ENCODE data around the gene FANCI. TPM values are rescaled to one million over a fixed set of nuclear protein-coding genes. Genes with fewer than 3 reads are reported as not detected.

The FANCI gene
- total and polyA plus RNA-seq, 2 experiments from 2014 or later = 63.6 to 66.8 TPM

DNA sequence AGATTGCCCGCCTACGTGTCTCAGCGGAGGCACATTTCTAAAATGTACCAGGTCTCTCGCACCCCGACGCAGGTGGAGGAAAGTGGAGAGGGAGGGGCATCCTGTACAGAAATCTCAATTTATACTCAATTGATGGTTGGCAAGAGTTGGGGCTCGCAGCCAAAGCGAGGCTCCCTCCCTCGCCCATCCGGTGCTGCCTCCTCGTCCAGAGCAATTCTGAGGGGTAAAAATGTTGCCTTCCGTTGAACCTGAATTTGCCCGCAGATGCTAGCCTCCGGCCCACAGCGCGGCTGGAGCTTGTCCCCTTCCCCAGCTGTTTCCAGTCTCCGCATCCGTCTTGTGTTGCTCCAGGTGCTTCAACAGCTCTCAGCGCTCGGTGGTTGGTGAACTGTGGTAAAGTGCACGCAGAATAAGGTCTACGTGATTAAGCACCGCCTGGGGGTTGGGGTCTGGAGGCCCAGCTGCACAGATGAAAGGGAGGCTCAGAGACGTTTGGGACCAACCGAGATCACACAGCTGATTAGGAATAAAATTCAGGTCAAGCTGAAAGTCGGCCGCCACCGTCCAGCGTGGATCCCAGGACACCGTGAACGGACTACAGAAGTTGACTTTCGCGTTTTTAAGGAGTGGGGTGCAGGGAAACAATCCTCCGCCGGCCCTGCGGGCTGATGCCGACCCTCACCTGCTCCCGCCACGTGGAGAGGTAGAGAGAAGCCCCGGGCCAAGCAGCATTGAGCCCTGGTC is 91.7 kb downstream of the FANCI start:
- Histone ChIP-seq H3F3A (replicated peaks; ENCODE audit: low read depth) (0 out of 2 replicates have a peak, but pooled peaks cover 3% of the 10 kb centered on the region), H3K4me2 (peak overlapping the region; percentile 79), H3K4me1 (ENCODE audit: insufficient read depth) (peaks cover 13% of the 10 kb centered on the region; the same call in 1 of the 2 replicates), H4K20me1 (replicated peaks; ENCODE audit: insufficient read depth) (peaks cover 13% of the 10 kb centered on the region), H2AFZ (peak overlapping the region; percentile 91), H3K27me3 (ENCODE audit: insufficient read depth) (peaks cover 9% of the 10 kb centered on the region), H3K9me2 (ENCODE audit: insufficient read depth) (no peaks in the 10 kb centered on the region), H3K4me3 (peak overlapping the region; percentile 79), H3K79me2 (replicated peaks; ENCODE audit: insufficient read depth) (peaks cover 28% of the 10 kb centered on the region), H3K36me3 (ENCODE audit: insufficient read depth) (peaks cover 14% of the 10 kb centered on the region), H3K27ac (ENCODE audit: low read depth) (no peak overlapping the region)
- peaks cover 20% of the 10 kb centered on the region for H3K4me1 Mint-ChIP-seq
- DNase-seq (ENCODE audit: low spot score) = peak; percentile 71
- ATAC-seq = peak; percentile 11
- peaks cover 5% of the 10 kb centered on the region for H3K9me3 Mint-ChIP-seq
- H3K36me3 Mint-ChIP-seq (ENCODE audit: low read depth) = peaks cover 28% of the 10 kb centered on the region
- H3K27me3 Mint-ChIP-seq (ENCODE audit: insufficient read depth, low read depth, poor library complexity) = peaks cover 24% of the 10 kb centered on the region
- peak overlapping the region; percentile 50 for H3K27ac Mint-ChIP-seq
- TF ChIP-seq STAT1 (IDR thresholded peaks at IDR 0.05; ENCODE audit: unreplicated experiment) = no peak
- TF ChIP-seq POLR2AphosphoS5 (IDR thresholded peaks at IDR 0.05; ENCODE audit: low read depth) = 0 out of 2 replicates have a peak, but pooled peaks have one; percentile 34
- H3K4me3 Mint-ChIP-seq = peak overlapping the region; percentile 96

DNA sequence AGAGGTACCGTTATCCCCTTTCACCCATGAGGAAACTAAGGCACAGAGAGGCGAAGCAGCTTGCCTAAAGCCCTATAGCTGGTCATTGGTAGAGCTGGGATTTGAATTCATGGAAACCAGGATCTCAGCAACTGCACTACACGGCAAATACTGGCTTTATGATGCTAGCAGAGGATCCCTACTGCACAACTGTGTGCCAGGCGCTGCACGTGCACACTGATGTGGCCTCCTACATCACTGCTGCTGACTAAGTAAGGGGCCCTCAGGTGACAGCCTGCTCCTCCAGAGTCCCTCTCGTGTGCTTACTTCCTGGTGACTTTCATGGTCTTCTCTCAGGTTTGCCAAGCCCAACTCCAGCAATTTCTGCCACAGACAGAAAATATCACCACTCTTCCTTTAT is 94.3 kb downstream of the FANCI start:
- Mint-ChIP-seq H3K4me3 (no peak overlapping the region), H3K36me3 (ENCODE audit: low read depth) (peaks cover 3% of the 10 kb centered on the region), H3K4me1 (peaks cover 2% of the 10 kb centered on the region; the same call in 1 of the 3 replicates), H3K9me3 (peaks cover 5% of the 10 kb centered on the region), H3K27ac (no peak overlapping the region), H3K27me3 (ENCODE audit: insufficient read depth, low read depth, poor library complexity) (peaks cover 24% of the 10 kb centered on the region)
- DNase-seq (ENCODE audit: low spot score) (no peak), ATAC-seq (no peak)
- Histone ChIP-seq H3K27ac (ENCODE audit: low read depth) (no peak overlapping the region), H2AFZ (no peak overlapping the region), H3K4me2 (no peak overlapping the region), H3K36me3 (ENCODE audit: insufficient read depth) (no peaks in the 10 kb centered on the region), H3K4me3 (no peak overlapping the region), H3F3A (replicated peaks; ENCODE audit: low read depth) (0 out of 2 replicates have a peak, but pooled peaks cover 3% of the 10 kb centered on the region), H4K20me1 (replicated peaks; ENCODE audit: insufficient read depth) (no peaks in the 10 kb centered on the region), H3K9me2 (ENCODE audit: insufficient read depth) (no peaks in the 10 kb centered on the region), H3K79me2 (replicated peaks; ENCODE audit: insufficient read depth) (peaks cover 6% of the 10 kb centered on the region; the same call in 1 of the 2 replicates), H3K4me1 (ENCODE audit: insufficient read depth) (no peaks in the 10 kb centered on the region; the same call in 1 of the 2 replicates), H3K27me3 (ENCODE audit: insufficient read depth) (peaks cover 9% of the 10 kb centered on the region)
- no peak for TF ChIP-seq NANOG (IDR thresholded peaks at IDR 0.05; ENCODE audit: borderline replicate concordance)
- TF ChIP-seq CTCF (conservative IDR thresholded peaks at IDR 0.05; ENCODE audit: low read depth in 2 of 2) = no peak
- no peak for TF ChIP-seq ETS1 (IDR thresholded peaks at IDR 0.05)
- no peak for TF ChIP-seq ZNF462 (CRISPR knock-in tag; IDR thresholded peaks at IDR 0.05)
- TF ChIP-seq, protein P1, sequence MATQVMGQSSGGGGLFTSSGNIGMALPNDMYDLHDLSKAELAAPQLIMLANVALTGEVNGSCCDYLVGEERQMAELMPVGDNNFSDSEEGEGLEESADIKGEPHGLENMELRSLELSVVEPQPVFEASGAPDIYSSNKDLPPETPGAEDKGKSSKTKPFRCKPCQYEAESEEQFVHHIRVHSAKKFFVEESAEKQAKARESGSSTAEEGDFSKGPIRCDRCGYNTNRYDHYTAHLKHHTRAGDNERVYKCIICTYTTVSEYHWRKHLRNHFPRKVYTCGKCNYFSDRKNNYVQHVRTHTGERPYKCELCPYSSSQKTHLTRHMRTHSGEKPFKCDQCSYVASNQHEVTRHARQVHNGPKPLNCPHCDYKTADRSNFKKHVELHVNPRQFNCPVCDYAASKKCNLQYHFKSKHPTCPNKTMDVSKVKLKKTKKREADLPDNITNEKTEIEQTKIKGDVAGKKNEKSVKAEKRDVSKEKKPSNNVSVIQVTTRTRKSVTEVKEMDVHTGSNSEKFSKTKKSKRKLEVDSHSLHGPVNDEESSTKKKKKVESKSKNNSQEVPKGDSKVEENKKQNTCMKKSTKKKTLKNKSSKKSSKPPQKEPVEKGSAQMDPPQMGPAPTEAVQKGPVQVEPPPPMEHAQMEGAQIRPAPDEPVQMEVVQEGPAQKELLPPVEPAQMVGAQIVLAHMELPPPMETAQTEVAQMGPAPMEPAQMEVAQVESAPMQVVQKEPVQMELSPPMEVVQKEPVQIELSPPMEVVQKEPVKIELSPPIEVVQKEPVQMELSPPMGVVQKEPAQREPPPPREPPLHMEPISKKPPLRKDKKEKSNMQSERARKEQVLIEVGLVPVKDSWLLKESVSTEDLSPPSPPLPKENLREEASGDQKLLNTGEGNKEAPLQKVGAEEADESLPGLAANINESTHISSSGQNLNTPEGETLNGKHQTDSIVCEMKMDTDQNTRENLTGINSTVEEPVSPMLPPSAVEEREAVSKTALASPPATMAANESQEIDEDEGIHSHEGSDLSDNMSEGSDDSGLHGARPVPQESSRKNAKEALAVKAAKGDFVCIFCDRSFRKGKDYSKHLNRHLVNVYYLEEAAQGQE (IDR thresholded peaks at IDR 0.05; ENCODE audit: unreplicated experiment) = no peak
- TF ChIP-seq JUNB (IDR thresholded peaks at IDR 0.05; ENCODE audit: unreplicated experiment) = no peak

Data from GM23338 (cell line).